T47D (cell line): ENCODE measurements around the gene S100A9.
"Not testable (repeated sequence)": the region's sequence is repeated elsewhere in the genome, so short reads cannot be mapped to it uniquely, and the experiment has no call there.

Source experiments
- DNase-seq, 2 experiments: peaks; one replicate each; pipeline versions ENCODE4 v3.0.0 to v3.0.0-alpha.2; 2011 to 2012; ENCODE audit warnings: low read depth in 1 of 2, low spot score in 1 of 2
- JUND ChIP-seq: IDR thresholded peaks from 2 replicates; pipeline ENCODE4 v1.6.1; 2012; ENCODE audit warnings: low read depth
- in situ Hi-C: cut with HindIII; loops from 2 replicates; pipeline ENCODE4 v1.10.0; 2016; ENCODE audit warnings: low sequenced_read_pairs, low pct_unique_long_range_greater_than_20kb

S100A9 gene

GRCh38 chr1:153357853-153358690 is at the start of gene S100A9:
TSS of gene S100A9 (plus strand) at chr1:153357854. CDS start at chr1:153358284, 430 bp downstream.
- no peak for TF ChIP-seq JUND

DNA sequence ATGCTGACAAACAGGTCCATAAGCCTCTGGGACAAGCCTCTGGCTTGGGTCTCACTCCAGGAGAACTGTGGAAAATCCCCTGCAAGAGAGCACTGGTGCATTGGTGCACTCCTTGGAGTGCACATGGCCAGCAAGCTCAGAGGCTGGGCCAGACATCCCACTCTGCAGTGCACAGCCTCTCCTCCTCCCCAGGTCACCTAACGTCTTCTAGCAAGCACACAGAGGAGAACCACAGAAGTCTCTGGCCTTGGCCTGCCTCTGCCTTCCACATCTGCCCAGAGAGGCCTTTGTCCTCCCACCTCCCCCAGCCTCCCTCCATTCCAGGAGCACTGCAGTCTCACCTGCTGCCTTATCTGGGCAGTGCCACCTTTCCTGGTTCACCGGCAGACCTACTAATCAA is 49.1 kb upstream of the S100A9 start:
- in situ Hi-C loops: no loop called here
- no peak for TF ChIP-seq JUND

More at GRCh38 chr1:153357853-153358690, at the start of gene S100A9:
- in situ Hi-C loops: no loop called here
- no peak for DNase-seq

GRCh38 chr1:153309441-153309840 is 48.2 kb upstream of the S100A9 start:
- no peak for DNase-seq
- in situ Hi-C loops: no loop called here
- no peak for TF ChIP-seq JUND

More for the DNA sequence above, 49.1 kb upstream of the S100A9 start:
- no peak for DNase-seq

GRCh38 chr1:153310526-153310925 is 47.1 kb upstream of the S100A9 start:
- DNase-seq: no peak
- no peak for TF ChIP-seq JUND
- in situ Hi-C loops: no loop called here

DNA sequence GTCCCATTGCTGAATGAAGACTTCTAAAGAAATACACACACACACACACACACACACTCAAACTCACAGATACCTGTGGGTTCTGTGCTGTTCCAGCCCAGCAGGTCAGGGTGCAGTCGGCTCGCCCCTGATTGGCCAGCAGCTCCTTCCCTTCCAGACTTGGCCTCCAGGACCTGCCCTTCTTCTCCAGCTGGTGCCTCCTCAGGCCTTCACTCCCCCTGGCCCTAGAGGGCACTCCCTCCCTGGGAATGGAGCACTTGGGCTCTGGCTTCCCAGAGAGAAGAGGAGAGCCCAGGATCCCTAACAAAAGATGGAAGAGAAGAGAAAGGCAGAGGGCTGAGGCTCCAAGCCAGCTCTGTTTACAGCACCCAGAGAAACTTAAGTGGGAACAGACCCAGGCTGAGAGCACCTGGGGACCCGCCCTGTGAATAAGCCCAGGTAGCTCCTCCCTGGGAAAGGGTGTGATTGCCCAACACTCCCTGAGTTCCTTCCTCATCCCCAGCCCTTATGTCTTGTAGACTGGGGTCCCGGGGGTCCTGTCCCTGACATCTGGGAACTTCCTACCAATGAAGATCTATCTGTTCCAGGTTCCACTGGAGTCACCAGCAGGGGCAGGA is 45.0 kb upstream of the S100A9 start, which contains the start of gene PGLYRP3:
Gene PGLYRP3 (minus strand): TSS at position 383 of the 617 bp plus-strand sequence. CDS start 2,287 bp downstream, outside the sequence.
- in situ Hi-C loops: no loop called here
- no peak for TF ChIP-seq JUND
- peak in 1 of 2 experiments; percentile 53 for DNase-seq

DNA sequence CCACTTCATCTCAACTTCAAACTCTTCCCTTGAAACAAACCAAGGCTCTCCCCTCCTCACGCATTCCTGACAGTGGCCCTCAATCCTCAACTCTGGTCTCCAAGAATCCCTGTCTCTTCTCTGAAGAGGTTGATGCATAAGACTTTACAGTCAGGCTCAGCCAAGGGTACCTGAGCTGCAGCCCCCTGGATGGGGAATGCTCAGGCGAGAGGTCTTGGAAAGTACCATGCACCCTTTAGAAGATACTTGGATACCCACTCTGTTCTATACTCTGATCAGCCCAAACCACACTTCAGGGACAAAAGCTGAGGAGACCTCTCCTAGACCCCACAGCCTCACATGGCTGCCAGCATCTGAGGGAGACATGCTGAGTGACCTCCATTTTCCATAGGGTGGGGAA is 44.4 kb upstream of the S100A9 start:
- TF ChIP-seq JUND: no peak
- in situ Hi-C loops: no loop called here
- DNase-seq: no peak

DNA sequence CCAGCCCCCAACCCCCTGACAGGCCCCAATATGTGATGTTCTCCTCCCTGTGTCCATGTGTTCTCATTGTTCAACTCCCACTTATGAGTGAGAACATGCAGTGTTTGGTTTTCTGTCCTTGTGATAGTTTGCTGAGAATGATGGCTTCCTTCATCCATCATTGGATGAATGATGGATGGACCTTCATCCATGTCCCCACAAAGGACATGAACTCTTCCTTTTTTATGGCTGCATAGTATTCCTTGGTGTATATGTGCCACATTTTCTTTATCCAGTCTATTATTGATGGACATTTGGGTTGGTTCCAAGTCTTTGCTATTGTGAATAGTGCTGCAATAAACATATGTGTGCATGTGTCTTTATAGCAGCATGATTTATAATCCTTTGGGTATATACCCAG is 43.3 kb upstream of the S100A9 start:
- in situ Hi-C loops: not testable (repeated sequence)

DNA sequence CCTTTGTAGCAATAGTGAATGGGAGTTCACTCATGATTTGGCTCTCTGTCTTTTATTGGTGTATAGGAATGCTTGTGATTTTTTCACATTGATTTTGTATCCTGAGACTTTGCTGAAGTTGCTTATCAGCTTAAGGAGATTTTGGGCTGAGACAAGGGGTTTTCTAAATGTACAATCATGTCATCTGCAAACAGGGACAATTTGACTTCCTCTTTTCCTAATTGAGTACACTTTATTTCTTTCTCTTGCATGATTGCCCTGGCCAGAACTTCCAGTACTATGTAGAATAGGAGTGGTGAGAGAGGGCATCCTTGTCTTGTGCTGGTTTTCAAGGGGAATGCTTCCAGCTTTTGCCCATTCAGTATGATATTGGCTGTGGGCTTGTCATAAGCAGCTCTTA is 41.6 kb upstream of the S100A9 start:
- in situ Hi-C loops: not testable (repeated sequence)

More for the DNA sequence above, 43.3 kb upstream of the S100A9 start:
- not testable (repeated sequence) for DNase-seq

GRCh38 chr1:153318145-153318544 is 39.5 kb upstream of the S100A9 start:
- in situ Hi-C loops, DNase-seq: not testable (repeated sequence)

More for the DNA sequence above, 41.6 kb upstream of the S100A9 start:
- not testable (repeated sequence) for DNase-seq

- TF ChIP-seq JUND: no peak
- no peak for DNase-seq
- in situ Hi-C loops: no loop called here
Measured at GRCh38 chr1:153322568-153322967, 35.1 kb upstream of the S100A9 start.

DNA sequence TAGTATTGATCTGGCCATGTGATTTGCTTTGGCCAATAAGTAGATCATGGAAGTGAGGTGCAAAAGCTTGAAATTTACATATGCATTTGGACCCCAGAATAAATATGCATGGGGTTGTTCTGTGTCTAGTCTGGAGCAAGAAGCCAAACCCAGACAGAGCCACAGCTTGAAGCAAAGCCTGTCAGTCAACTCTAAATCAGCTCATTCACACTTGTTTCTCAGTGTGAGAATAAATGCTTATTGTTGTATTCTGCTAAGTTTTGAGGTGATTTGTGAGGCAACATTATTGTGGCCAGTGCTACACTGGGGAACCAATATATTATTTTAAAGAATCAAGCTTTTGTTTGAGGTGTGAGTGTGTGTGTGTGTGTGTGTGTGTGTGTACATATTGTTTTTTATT is 32.7 kb upstream of the S100A9 start:
- in situ Hi-C loops: no loop called here
- no peak for TF ChIP-seq JUND
- DNase-seq: no peak

DNA sequence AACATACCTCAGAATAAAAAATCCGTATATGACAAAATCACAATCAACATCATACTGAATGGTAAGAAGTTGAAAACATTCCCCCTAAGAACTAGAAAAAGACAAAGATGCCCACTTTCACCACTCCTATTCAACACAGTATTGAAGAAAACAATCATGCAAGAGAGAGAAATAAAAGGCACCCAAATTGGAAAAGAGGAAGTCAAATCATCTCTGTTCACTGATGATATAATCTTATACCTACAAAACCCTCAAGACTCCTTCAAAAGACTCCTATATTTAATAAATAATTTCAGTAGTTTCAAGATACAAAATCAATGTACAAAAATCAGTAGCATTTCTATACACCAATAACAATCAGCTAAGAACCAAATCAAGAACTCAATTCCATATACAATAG is 23.8 kb upstream of the S100A9 start:
- in situ Hi-C loops: no loop called here
- no peak for TF ChIP-seq JUND
- no peak for DNase-seq

- in situ Hi-C loops: no loop called here
- no peak for DNase-seq
- no peak for TF ChIP-seq JUND
Measured at GRCh38 chr1:153336650-153337049, 21.0 kb upstream of the S100A9 start.
